Endodermal cell (in vitro differentiated cells): Measurements from ENCODE around the gene KCNJ10. TPM values are rescaled to one million over a fixed set of nuclear protein-coding genes. Genes with fewer than 3 reads are reported as not detected.

ENCODE experiments used
- DNase-seq: peaks from one replicate; pipeline ENCODE4 v3.0.0-alpha.2; 2017
- H3K27ac ChIP-seq: 2 replicates; pipeline ENCODE4 v1.5.1; 2013; ENCODE audit warnings: mild to moderate bottlenecking, low read depth, low read length, moderate library complexity
- H3K27me3 ChIP-seq: 2 replicates; pipeline ENCODE4 v1.6.1; 2013; ENCODE audit warnings: mild to moderate bottlenecking, low read length, moderate library complexity; ENCODE audit not compliant: insufficient read depth, control insufficient read depth, poor library complexity, severe bottlenecking
- H3K36me3 ChIP-seq: 2 replicates; pipeline ENCODE4 v1.7.0; 2013; ENCODE audit warnings: mild to moderate bottlenecking, low read length, moderate library complexity; ENCODE audit not compliant: control insufficient read depth, insufficient read depth
- H3K4me1 ChIP-seq: one replicate; pipeline ENCODE4 v1.7.0; 2013; ENCODE audit warnings: low read length; ENCODE audit not compliant: control insufficient read depth, insufficient read depth
- H3K4me3 ChIP-seq: 2 replicates; pipeline ENCODE4 v1.5.1; 2013; ENCODE audit warnings: mild to moderate bottlenecking, low read length, moderate library complexity
- H3K9ac ChIP-seq: 2 replicates; pipeline ENCODE4 v1.6.1; 2013; ENCODE audit warnings: mild to moderate bottlenecking, low read length, moderate library complexity; ENCODE audit not compliant: poor library complexity, severe bottlenecking; ENCODE audit errors: extremely low read depth
- H3K9me3 ChIP-seq: 2 replicates; pipeline ENCODE4 v1.6.1; 2013; ENCODE audit warnings: mild to moderate bottlenecking, low read length, moderate library complexity; ENCODE audit not compliant: control insufficient read depth
- H3K27ac Mint-ChIP-seq: 2 replicates; pipeline ENCODE4 v1.8.0; 2020; ENCODE audit warnings: mixed read lengths
- H3K27me3 Mint-ChIP-seq: 2 replicates; pipeline ENCODE4 v1.8.0; 2021; ENCODE audit warnings: mild to moderate bottlenecking, mixed read lengths; ENCODE audit not compliant: insufficient read depth
- H3K36me3 Mint-ChIP-seq: 2 replicates; pipeline ENCODE4 v1.8.0; 2020; ENCODE audit warnings: low read depth, mixed read lengths
- H3K4me1 Mint-ChIP-seq: 2 replicates; pipeline ENCODE4 v1.8.0; 2020; ENCODE audit warnings: mixed read lengths
- H3K4me3 Mint-ChIP-seq: 2 replicates; pipeline ENCODE4 v1.8.0; 2020; ENCODE audit warnings: mild to moderate bottlenecking, moderate library complexity, mixed read lengths
- H3K9me3 Mint-ChIP-seq: 2 replicates; pipeline ENCODE4 v1.8.0; 2020; ENCODE audit warnings: mild to moderate bottlenecking, mixed read lengths
- CTCF ChIP-seq: fragments of 200-600 bp; sonication (generic); conservative IDR thresholded peaks from 2 replicates; pipeline ENCODE4 v1.5.0; 2021; ENCODE audit warnings: antibody characterized with exemption, mild to moderate bottlenecking
- WGBS, 2 experiments: methylation state at CpG; one replicate each; pipeline versions ENCODE4 v1.1.5 to v1.1.7; 2013; ENCODE audit warnings: missing lambda C conversion rate in 2 of 2, mixed read lengths in 1 of 2; ENCODE audit not compliant: insufficient coverage in 1 of 2, insufficient read length in 1 of 2; 5-methylcytosine and 5-hydroxymethylcytosine counted together
- total RNA-seq, 2 donors: library from RNA; stranded (reverse); fragmentation: NEBNext Ultra II Directional in 1 of 2; extraction: Animal tissue kit (Norgen Biotek cat#: 25700) in 1 of 2; gene quantifications; 2 replicates in 1 of 2; 3 replicates in 1 of 2; pipeline ENCODE4 v1.2.1, GENCODE V29; 2021

Gene KCNJ10
- total RNA-seq, 2 donors from 2014 or later, result 0.26 TPM; not detected in 1

- no peak for DNase-seq
- Histone ChIP-seq H3K4me3 (no peak overlapping the region), H3K4me1 (peaks cover 12% of the 10 kb centered on the region), H3K9me3 (no peaks in the 10 kb centered on the region), H3K27me3 (no peaks in the 10 kb centered on the region), H3K27ac (no peak overlapping the region), H3K9ac (no peak overlapping the region), H3K36me3 (no peaks in the 10 kb centered on the region)
- TF ChIP-seq CTCF, result no peak
- Mint-ChIP-seq H3K27me3 (peaks cover 2% of the 10 kb centered on the region), H3K4me3 (no peak overlapping the region), H3K4me1 (peaks cover 17% of the 10 kb centered on the region), H3K36me3 (no peaks in the 10 kb centered on the region), H3K9me3 (no peaks in the 10 kb centered on the region), H3K27ac (no peak overlapping the region)
- WGBS, 2 experiments, result 93 to 95% methylated on average over 14 to 15 of the region's 15 CpGs
Observed at GRCh38 chr1:159961636-159962035, 108.3 kb downstream of the KCNJ10 start.

GRCh38 chr1:159960721-159961381 lies 109.1 kb downstream of the KCNJ10 start:
- peaks cover 12% of the 10 kb centered on the region for H3K4me1 ChIP-seq
- H3K9me3 ChIP-seq, result no peaks in the 10 kb centered on the region
- 90 to 91% methylated on average over 3 to 4 of the region's 5 CpGs for WGBS, 2 experiments
- peaks cover 2% of the 10 kb centered on the region for H3K27me3 Mint-ChIP-seq
- H3K4me1 Mint-ChIP-seq, result peaks cover 17% of the 10 kb centered on the region
- no peaks in the 10 kb centered on the region for H3K27me3 ChIP-seq
- no peak overlapping the region for H3K4me3 ChIP-seq
- H3K9ac ChIP-seq, result no peak overlapping the region
- H3K36me3 ChIP-seq, result no peaks in the 10 kb centered on the region
- H3K9me3 Mint-ChIP-seq, result no peaks in the 10 kb centered on the region
- H3K36me3 Mint-ChIP-seq, result no peaks in the 10 kb centered on the region
- no peak overlapping the region for H3K27ac Mint-ChIP-seq
- TF ChIP-seq CTCF, result no peak
- no peak overlapping the region for H3K27ac ChIP-seq
- no peak overlapping the region for H3K4me3 Mint-ChIP-seq
- no peak for DNase-seq

GRCh38 chr1:159959451-159959850 lies 110.5 kb downstream of the KCNJ10 start:
- H3K9me3 ChIP-seq, result no peaks in the 10 kb centered on the region
- no peak overlapping the region for H3K4me3 ChIP-seq
- Mint-ChIP-seq H3K9me3 (no peaks in the 10 kb centered on the region), H3K4me1 (peaks cover 14% of the 10 kb centered on the region), H3K27ac (no peak overlapping the region), H3K4me3 (no peak overlapping the region), H3K36me3 (no peaks in the 10 kb centered on the region), H3K27me3 (peaks cover 2% of the 10 kb centered on the region)
- no peak for TF ChIP-seq CTCF
- no peak overlapping the region for H3K27ac ChIP-seq
- H3K9ac ChIP-seq, result no peak overlapping the region
- DNase-seq, result peak; percentile 65
- no peaks in the 10 kb centered on the region for H3K36me3 ChIP-seq
- no peaks in the 10 kb centered on the region for H3K27me3 ChIP-seq
- WGBS, 2 experiments, result 78 to 88% methylated on average over 4 of the region's 4 CpGs
- peaks cover 4% of the 10 kb centered on the region for H3K4me1 ChIP-seq
